DMS53 (cell line): Measurements from ENCODE around the gene RNFT2.

Experiments used
- DNase-seq: peaks from one replicate; lab custom pipeline; 2025; lab: John Stamatoyannopoulos, UW

Gene RNFT2

GRCh38 chr12:116878567-116879508 is 140.7 kb downstream of the RNFT2 start:
- DNase-seq, result peak; percentile 60

GRCh38 chr12:116879509-116880212 is 141.5 kb downstream of the RNFT2 start:
- peak; percentile 41 for DNase-seq

- DNase-seq, result peak; percentile 43
Observed at GRCh38 chr12:116880213-116880816, 142.2 kb downstream of the RNFT2 start.

- peak; percentile 89 for DNase-seq
Observed at GRCh38 chr12:116880817-116881324, 142.8 kb downstream of the RNFT2 start.

GRCh38 chr12:116881325-116881876 is 143.3 kb downstream of the RNFT2 start, which contains the start of gene HRK:
HRK (minus strand) TSS chr12:116881441; CDS start chr12:116881307, 134 bp downstream.
- DNase-seq, result peak; percentile 82

- no peak for DNase-seq
Observed at GRCh38 chr12:116881877-116882507, 143.9 kb downstream of the RNFT2 start.

- peak; percentile 62 for DNase-seq
Observed at GRCh38 chr12:116882742-116883141, 144.6 kb downstream of the RNFT2 start.

GRCh38 chr12:116884871-116885270 is 146.8 kb downstream of the RNFT2 start:
- no peak for DNase-seq

GRCh38 chr12:116885491-116885890 is 147.4 kb downstream of the RNFT2 start:
- DNase-seq, result peak; percentile 45

GRCh38 chr12:116887244-116887643 is 149.1 kb downstream of the RNFT2 start:
- no peak for DNase-seq

GRCh38 chr12:116887897-116888296 is 149.8 kb downstream of the RNFT2 start:
- no peak for DNase-seq

GRCh38 chr12:116890330-116890729 is 152.2 kb downstream of the RNFT2 start:
- DNase-seq, result no peak

GRCh38 chr12:116891019-116891418 is 152.9 kb downstream of the RNFT2 start:
- DNase-seq, result no peak

- DNase-seq, result peak; percentile 59
Observed at GRCh38 chr12:116892349-116893140, 154.4 kb downstream of the RNFT2 start.

- no peak for DNase-seq
Observed at GRCh38 chr12:116894913-116895312, 156.8 kb downstream of the RNFT2 start.

- no peak for DNase-seq
Observed at GRCh38 chr12:116896411-116896924, 158.4 kb downstream of the RNFT2 start.

- no peak for DNase-seq
Observed at GRCh38 chr12:116897476-116897875, 159.4 kb downstream of the RNFT2 start.

- DNase-seq, result peak; percentile 20
Observed at GRCh38 chr12:116898669-116899068, 160.6 kb downstream of the RNFT2 start.

GRCh38 chr12:116901612-116902011 is 163.5 kb downstream of the RNFT2 start:
- no peak for DNase-seq
